GM18505 (cell line): ENCODE measurements around the gene CAMTA1.
"Not testable (repeated sequence)": the region's sequence is repeated elsewhere in the genome, so short reads cannot be mapped to it uniquely, and the experiment has no call there.

Experiments
- ATAC-seq: cut with Tn5 transposase; IDR thresholded peaks from one replicate; pipeline ENCODE4 v1.9.1; 2021; ENCODE audit not compliant: unreplicated experiment
- POLR2A ChIP-seq: IDR thresholded peaks from 4 replicates; pipeline ENCODE4 v1.6.1; 2011; ENCODE audit warnings: borderline replicate concordance; ENCODE audit not compliant: insufficient read depth, insufficient read length; ENCODE audit errors: extremely low read depth

CAMTA1 gene

DNA sequence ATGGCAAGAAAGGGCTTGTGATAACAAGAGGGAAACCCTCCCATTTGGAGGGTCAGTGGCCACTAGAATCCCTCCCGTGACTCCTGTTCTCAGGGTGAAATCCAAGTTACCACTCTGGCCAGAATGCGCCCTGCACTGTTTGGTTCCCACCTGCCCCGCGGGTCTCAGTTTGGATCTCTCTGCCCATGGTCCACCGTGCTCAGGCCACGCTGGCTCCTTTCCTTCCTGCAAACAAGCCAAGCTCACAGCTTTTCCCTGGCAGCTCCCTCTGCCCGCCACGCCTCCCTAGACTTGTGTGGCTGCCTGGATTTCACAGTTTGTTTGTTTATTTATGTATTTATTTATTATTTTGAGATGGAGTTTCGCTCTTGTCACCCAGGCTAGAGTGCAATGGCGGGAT, 806.3 kb downstream of the CAMTA1 start:
- ATAC-seq: no peak
- TF ChIP-seq POLR2A: no peak

DNA sequence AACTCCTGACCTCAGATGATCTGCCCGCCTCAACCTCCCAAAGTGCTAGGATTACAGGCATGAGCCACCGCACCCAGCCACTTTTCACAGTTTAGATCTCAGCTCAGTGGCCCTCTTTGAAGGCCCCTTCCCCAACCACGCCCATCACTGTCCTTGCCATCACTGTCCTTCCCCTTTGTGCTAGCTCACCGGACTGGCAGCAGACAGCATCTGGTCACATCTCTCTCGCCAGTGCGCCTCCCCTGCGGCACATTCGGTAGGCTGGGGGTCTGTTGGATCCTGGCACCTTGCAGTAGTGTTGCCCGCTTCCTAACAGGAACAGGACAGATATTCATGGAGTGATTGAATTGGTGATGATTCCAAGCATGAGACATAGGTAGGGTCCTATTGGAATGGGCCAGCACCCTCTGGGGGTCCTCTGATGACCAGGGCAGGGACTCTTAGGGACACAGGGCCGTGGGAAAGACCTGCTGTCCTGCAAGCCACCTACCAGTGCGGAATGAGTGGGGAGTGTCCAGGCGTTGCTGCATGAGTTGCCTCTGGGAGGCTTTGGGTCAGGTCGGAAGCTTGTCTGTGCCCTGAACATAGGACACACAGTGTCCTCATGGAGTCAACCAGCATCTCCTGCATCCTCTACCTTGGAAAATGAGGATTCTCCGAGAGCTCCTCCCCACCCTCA, 807.0 kb downstream of the CAMTA1 start:
- no peak for TF ChIP-seq POLR2A
- no peak for ATAC-seq

DNA sequence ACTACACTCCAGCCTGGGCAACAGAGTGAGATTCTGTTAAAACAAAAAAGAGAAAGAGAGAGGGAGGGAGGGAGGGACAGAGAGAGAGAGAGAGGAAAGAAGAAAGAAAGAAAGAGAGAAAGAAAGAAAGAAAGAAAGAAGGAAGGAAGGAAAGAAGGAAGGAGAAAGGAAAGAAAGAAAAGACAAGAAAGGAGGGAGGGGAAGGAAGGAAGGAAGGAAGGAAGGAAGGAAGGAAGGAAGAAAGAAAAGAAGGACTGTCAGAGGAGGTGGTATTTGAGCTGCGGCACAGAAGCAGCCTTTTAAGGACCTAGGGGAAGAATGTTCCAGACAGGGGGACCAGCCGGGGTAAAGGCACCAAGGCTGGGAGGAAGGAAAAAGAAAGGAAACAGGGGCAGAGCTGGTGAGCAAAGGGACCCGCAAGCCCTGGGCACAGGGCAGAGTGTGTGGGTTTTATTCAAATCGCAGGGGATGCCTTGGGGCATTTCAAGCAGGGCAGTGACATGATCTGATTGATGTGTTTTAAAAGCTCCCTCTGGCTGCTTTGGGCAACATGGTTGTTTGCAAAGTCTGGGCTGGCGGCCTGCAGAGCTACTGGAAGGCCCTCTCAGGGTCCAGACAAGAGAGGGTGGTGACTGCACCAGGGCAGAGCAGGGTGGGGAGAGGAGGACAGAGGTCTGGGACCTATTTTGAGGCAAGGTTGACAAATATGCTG, 808.9 kb downstream of the CAMTA1 start:
- no peak for ATAC-seq
- no peak for TF ChIP-seq POLR2A

DNA sequence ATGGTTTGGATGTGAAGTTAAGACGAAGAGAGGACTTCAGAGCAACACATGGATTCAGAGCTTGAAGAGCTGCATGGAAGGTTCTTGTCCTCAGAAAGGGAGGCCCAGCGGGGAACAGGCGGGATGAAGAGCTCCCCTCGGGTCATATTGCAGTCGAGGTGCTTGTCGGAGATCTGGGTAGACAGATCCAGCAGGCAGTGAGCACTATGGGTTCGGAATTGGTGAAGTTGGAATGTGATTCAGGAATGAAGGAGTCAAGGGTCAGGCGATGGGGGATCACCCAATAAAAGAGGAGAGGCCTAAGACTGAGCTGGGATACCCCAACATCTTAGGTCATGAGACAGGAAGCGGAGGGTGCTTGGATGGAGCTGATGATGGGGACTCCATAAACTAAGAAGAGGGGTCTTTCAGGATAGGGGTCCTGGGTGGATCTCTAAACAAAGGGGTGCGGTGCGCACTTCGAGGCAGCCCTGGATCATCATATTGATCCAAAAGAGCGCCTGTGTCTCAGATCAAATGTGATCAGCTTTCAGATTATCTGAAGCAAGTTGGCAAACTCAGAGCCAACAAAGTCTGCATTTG, 809.6 kb downstream of the CAMTA1 start:
- no peak for TF ChIP-seq POLR2A
- ATAC-seq: no peak

DNA sequence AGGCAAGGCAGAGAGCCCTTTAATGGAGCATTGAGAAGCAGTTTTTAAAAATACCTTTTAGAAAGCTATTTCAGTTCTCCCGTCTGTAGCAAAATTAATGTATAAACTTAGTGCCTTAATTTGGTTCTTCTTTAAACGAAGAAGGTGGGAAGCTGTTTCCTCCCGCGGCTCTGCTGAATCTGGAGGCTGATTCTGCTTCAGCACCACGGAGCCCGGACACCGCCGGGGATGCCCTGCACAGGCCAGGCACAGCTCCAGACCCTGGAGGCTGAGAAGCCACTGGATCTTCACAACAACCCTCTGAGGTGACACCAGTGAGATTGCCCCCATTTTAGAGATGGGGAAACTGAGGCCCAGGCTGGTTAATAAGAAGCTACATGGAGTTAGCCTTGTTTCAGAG, 810.1 kb downstream of the CAMTA1 start:
- no peak for TF ChIP-seq POLR2A
- no peak for ATAC-seq

DNA sequence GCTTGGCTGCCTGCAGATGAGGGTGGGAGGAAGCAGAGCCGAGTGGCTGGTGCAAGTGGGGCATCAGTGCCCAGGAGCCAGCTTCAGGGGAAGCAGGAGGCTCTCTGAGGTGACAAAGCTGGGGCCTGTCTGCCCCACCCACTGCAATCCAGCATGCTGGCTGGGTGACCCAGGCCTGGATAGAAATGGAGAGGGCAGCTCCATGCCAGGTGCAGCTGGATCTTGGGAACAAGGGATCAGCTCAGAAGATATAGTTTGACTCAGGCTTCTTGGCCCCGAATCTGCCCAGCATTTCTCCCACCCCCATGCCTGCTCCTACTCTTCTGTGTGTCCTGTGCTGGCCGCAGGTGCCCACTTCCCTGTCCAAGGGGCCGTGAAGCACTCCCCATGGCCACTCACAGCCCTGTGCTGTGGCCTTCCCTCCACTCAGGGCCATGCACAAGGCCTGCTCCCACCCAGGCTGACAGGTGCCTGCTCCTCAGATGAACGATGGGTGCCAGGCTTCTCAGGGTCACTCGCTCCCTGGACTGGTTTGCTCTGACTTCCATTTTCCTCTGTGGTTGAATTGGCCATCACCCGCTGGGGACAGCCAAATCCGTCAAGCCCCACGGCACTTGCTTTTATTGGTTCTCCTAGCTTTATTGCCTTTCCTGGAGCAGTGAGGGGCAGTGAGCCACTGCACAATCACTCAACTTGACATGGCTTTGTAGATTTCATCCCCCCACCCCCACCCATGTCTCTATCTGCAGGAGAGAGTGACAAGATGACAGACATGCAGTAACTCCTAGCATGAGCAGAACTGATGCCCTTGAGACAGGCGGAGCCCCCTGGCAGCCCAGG, 811.1 kb downstream of the CAMTA1 start:
- ATAC-seq: no peak
- no peak for TF ChIP-seq POLR2A

DNA sequence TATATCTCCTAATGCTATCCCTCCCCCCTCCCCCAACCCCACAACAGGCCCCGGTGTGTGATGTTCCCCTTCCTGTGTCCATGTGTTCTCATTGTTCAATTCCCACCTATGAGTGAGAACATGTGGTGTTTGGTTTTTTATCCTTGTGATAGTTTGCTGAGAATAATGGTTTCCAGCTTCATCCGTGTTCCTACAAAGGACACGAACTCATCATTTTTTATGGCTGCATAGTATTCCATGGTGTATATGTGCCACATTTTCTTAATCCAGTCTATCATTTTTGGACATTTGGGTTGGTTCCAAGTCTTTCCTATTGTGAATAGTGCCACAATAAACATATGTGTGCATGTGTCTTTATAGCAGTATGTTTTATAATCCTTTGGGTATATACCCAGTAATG, 812.8 kb downstream of the CAMTA1 start:
- not testable (repeated sequence) for ATAC-seq

DNA sequence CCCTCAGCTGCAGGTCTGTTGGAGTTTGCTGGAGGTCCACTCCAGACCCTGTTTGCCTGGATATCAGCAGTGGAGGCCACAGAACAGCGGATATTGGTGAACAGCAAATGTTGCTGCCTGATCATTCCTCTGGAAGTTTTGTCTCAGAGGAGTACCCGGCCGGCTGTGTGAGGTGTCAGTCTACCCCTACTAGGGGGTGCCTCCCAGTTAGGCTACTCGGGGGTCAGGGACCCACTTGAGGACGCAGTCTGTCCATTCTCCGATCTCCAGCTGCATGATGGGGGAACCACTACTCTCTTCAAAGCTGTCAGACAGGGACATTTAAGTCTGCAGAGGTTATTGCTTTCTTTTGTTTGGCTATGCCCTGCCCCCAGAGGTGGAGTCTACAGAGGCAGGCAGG, 819.7 kb downstream of the CAMTA1 start:
- ATAC-seq: not testable (repeated sequence)

DNA sequence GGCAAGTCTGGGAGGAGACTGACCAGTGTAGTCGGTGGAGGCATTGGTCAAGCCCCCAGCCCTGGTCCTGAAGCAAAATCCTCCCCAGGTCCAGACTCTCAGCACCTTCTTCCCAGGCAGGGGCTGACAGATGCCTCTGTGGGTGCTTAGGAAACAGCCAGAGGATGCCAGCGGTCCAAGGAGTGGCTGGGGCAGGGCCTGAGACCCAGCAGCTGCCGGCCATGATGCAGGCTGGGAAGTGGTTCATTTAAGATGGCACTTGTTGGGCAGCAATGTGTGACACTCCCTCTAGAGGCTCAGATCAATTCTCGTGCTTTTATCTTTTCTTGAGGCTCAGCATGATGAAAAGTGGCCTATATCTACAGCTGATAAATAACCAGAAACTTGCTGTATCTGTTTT, 820.8 kb downstream of the CAMTA1 start:
- no peak for ATAC-seq
- no peak for TF ChIP-seq POLR2A

DNA sequence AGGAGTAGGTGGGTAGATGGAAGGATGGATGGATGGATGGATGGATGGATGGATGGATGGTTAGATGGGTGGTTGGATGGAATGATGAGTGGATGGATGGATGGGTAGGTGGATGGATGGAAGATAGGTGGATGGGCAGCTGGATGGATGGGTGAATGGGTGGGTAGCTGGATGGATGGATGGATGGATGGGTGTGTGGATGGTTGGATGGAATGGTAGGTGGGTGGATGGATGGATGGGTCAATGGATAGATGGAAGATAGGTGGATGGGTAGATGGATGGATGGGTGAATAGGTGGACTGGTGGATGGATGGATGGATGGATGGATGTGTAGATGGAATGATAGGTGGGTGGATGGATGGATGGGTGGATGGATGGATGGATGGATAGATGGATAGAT, 821.8 kb downstream of the CAMTA1 start:
- TF ChIP-seq POLR2A: no peak
- no peak for ATAC-seq

DNA sequence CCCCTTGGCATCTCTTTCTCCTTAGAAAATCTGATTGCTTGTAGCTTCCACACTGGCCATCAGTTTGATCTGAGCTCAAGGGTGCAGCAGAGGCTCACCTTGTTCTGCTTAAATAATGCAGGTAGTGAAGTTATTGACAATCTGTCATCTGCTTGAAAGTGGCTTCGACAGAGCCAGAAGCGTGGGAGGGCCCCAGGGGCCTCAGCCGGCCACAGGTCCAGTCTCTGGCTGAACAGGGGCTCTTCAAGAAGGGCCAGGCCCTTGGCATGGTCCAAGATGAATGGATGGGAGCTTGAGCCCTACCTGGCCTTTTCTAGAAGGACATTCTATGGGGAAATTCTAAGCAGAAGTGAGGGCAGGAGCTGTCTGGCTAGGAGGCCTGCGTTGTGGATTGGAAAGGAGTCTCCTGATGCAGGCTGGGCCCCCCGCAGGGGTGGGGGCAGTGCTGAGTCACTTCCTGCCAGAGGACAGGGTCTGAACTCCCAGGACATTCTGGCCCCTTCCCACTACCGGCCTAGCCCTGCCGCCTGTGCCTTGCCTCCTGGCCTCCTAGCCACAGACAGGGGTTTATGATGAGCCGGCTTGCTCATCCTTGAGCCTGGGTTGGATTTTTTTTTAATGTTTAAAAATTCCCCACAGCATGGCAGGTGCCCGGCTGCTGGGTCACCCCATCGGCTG, 823.5 kb downstream of the CAMTA1 start:
- ATAC-seq: no peak

DNA sequence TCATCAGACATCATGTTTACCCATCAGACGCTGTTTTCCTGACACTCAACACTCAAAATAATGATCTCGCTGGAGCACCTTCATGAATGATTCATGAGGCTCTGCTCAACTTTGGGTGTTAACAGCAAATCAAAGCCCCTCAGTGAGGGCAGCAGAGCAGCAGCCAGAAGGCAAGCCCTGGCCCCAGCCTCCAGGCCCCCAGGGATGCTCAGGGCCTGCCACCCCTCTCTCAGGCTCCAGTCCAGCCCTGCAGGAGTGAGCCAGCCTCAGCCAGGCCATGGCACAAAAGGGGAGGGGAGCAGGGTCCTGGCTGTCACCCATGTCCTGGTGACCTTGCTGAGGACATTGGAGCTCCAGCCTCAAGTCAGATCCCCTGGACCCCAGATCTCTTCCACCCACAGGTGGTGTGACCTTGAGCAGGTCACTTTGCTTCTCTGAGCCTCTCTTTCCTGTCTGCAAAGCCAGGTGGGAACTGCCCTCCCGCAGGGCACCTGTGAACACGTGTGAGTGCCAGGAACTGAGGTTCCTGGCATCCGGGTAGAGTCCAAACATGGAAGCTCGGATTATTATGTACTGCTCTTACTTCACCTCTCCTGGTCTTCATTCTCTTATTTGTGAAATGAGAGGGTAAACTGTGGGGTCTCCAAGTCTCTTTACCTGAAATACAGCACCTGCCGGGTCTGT, 824.2 kb downstream of the CAMTA1 start:
- ATAC-seq: no peak
- no peak for TF ChIP-seq POLR2A

More for the DNA sequence above, 823.5 kb downstream of the CAMTA1 start:
- no peak for TF ChIP-seq POLR2A
